Left ventricle myocardium inferior (tissue), 1 donor: ENCODE data around the gene PROSER3. TPM values are rescaled to one million over a fixed set of nuclear protein-coding genes. Genes with fewer than 3 reads are reported as not detected.

Source experiments
- DNase-seq: peaks from one replicate; pipeline ENCODE4 v3.0.0-alpha.2; 2020
- H3K27ac ChIP-seq: fragments of 200-600 bp; replicated peaks from 2 replicates; pipeline ENCODE4 v1.8.0; 2021
- H3K27me3 ChIP-seq: fragments of 200-600 bp; 2 replicates; pipeline ENCODE4 v1.8.0; 2021; ENCODE audit warnings: low read depth
- H3K36me3 ChIP-seq: fragments of 200-600 bp; 2 replicates; pipeline ENCODE4 v1.8.0; 2021
- H3K4me1 ChIP-seq: fragments of 200-600 bp; 2 replicates; pipeline ENCODE4 v1.8.0; 2021
- H3K4me3 ChIP-seq: fragments of 200-600 bp; 2 replicates; pipeline ENCODE4 v1.8.0; 2021; ENCODE audit warnings: mild to moderate bottlenecking, moderate library complexity
- H3K9me3 ChIP-seq: fragments of 200-600 bp; replicated peaks from 2 replicates; pipeline ENCODE4 v1.8.0; 2021
- intact Hi-C: fragments of 100-400 bp; cut with micrococcal nuclease; formaldehyde crosslinking; loops from one replicate; pipeline ENCODE4 v1.11.0; 2022
- total RNA-seq: library from RNA; stranded (reverse); fragmentation: NEBNext Ultra II Directional; extraction: Animal tissue kit (Norgen Biotek cat#: 25700); gene quantifications from one replicate; pipeline ENCODE4 v1.2.1, GENCODE V29; 2021
- TF ChIP-seq, protein P1 (sequence below): fragments of 200-600 bp; IDR thresholded peaks from 2 replicates; pipeline ENCODE4 v1.8.0; 2021; ENCODE audit warnings: antibody characterized with exemption, mild to moderate bottlenecking, borderline replicate concordance
- donor health status: DM: no; HTN: yes; CAD: no; lungs with severe emphysema.

PROSER3 gene
- total RNA-seq, 1 donor from 2014 or later = 4.8 TPM

DNA sequence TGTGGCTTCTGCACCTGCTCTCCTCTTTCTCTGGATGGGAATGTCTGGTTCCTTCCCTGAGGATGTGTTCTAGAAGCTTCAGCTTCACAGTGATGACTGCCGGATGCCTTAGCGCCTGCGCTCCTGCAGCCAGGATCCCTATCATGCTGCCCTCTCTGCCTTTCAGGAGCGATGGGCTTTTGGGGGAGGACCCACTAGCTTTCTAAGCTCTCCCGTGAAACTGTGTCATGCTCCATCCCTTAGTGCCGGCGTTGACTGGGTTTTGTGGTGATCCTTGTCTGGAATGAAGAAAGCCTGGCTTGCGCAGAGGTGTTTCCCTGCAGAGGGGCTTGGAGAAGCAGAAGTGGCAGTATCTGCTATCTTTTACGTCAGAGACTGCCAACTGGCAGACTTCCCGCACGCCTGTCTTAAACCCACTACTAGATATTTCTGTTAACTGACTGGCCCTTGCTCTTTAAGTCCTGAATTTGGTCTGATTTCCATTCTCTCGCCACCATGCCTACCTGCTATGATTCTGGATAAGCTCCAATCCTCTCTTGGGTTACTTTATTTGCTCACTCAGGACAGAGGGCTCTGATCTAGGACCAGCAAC, 44.0 kb upstream of the PROSER3 start:
- Histone ChIP-seq H3K27me3 (no peaks in the 10 kb centered on the region), H3K9me3 (no peaks in the 10 kb centered on the region), H3K4me3 (no peak overlapping the region), H3K36me3 (no peaks in the 10 kb centered on the region), H3K4me1 (peaks cover 30% of the 10 kb centered on the region), H3K27ac (no peak overlapping the region)
- intact Hi-C loops = no loop called here
- TF ChIP-seq, protein P1, sequence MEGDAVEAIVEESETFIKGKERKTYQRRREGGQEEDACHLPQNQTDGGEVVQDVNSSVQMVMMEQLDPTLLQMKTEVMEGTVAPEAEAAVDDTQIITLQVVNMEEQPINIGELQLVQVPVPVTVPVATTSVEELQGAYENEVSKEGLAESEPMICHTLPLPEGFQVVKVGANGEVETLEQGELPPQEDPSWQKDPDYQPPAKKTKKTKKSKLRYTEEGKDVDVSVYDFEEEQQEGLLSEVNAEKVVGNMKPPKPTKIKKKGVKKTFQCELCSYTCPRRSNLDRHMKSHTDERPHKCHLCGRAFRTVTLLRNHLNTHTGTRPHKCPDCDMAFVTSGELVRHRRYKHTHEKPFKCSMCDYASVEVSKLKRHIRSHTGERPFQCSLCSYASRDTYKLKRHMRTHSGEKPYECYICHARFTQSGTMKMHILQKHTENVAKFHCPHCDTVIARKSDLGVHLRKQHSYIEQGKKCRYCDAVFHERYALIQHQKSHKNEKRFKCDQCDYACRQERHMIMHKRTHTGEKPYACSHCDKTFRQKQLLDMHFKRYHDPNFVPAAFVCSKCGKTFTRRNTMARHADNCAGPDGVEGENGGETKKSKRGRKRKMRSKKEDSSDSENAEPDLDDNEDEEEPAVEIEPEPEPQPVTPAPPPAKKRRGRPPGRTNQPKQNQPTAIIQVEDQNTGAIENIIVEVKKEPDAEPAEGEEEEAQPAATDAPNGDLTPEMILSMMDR = no peak
- no peak for DNase-seq

DNA sequence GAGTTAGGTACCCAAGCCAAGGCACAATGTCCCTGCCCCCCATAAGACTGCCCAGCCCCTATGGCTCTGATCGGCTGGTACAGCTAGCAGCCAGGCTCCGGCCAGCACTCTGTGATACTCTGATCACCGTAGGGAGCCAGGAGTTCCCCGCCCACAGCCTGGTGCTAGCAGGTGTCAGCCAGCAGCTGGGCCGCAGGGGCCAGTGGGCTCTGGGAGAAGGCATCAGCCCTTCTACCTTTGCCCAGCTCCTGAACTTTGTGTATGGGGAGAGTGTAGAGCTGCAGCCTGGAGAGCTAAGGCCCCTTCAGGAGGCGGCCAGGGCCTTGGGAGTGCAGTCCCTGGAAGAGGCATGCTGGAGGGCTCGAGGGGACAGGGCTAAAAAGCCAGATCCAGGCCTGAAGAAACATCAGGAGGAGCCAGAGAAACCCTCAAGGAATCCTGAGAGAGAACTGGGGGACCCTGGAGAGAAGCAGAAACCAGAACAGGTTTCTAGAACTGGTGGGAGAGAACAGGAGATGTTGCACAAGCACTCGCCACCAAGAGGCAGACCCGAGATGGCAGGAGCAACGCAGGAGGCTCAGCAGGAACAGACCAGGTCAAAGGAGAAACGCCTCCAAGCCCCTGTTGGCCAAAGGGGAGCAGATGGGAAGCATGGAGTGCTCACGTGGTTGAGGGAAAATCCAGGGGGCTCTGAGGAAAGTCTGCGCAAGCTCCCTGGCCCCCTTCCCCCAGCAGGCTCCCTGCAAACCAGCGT, 43.2 kb upstream of the PROSER3 start:
- intact Hi-C loops = no loop called here
- peaks cover 38% of the 10 kb centered on the region for H3K4me1 ChIP-seq
- no peak overlapping the region for H3K27ac ChIP-seq
- no peak overlapping the region for H3K4me3 ChIP-seq
- DNase-seq = no peak
- H3K27me3 ChIP-seq = no peaks in the 10 kb centered on the region
- H3K9me3 ChIP-seq = no peaks in the 10 kb centered on the region
- H3K36me3 ChIP-seq = peaks cover 1% of the 10 kb centered on the region
- TF ChIP-seq, protein P1 = no peak

DNA sequence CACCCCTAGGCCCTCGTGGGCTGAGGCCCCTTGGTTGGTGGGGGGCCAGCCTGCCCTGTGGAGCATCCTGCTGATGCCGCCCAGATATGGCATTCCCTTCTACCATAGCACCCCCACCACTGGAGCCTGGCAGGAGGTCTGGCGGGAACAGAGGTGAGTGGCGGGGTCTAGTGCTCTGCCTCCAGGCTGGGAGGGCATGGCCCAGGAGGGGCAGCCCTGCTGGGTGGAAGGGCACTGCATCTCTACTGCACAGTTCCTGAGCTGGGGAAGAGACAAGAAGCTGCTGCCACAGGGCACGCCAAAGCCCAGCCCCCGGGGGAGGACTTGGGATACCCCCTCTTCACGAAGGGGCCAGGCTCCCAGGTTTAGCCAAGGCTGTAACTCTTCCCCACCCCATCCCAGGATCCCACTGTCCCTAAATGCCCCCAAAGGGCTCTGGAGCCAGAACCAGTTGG, 42.6 kb upstream of the PROSER3 start:
- no peak for DNase-seq
- Histone ChIP-seq H3K27me3 (no peaks in the 10 kb centered on the region), H3K4me1 (peaks cover 43% of the 10 kb centered on the region), H3K9me3 (no peaks in the 10 kb centered on the region), H3K4me3 (peak overlapping the region; percentile 96), H3K27ac (peak overlapping the region; percentile 95), H3K36me3 (peaks cover 7% of the 10 kb centered on the region)
- intact Hi-C loops = no loop called here
- TF ChIP-seq, protein P1 = no peak

DNA sequence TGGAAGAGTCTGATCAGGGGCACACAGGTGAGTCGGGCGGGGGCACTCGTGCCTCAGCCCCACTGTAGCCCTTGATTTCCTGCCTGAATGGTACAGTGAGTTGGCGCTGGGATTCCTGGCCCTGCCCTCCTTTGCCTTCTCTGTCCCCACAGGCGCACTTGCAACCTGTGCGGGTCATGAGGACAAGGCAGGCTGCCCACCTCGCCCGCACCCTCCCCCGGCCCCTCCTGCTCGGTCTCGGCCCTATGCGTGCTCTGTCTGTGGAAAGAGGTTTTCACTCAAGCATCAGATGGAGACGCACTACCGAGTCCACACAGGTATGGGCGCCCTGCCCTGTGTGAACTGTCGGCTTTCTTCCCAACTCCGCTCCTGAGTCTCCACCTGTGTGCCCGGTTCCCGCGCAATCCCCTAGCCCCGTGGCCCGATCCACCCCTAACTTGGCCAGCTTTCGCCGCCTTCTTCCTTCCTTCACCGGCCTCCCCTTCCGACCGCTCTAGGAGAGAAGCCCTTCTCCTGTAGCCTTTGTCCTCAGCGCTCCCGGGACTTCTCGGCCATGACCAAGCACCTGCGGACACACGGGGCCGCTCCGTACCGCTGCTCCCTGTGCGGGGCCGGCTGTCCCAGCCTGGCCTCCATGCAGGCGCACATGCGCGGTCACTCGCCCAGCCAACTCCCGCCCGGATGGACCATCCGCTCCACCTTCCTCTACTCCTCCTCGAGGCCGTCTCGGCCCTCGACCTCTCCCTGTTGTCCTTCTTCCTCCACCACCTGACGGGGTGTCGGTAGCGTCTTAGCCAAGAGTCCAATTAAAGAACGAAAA, 41.8 kb upstream of the PROSER3 start:
- H3K4me1 ChIP-seq = peaks cover 43% of the 10 kb centered on the region
- H3K27ac ChIP-seq = peak overlapping the region; percentile 95
- H3K36me3 ChIP-seq = peaks cover 14% of the 10 kb centered on the region
- peak; percentile 70 for DNase-seq
- no peaks in the 10 kb centered on the region for H3K27me3 ChIP-seq
- TF ChIP-seq, protein P1 = no peak
- intact Hi-C loops = loop anchor here (2.0 kb wide), 1 partner anchor 19 kb away; no protein-coding TSS in a partner anchor
- H3K9me3 ChIP-seq = no peaks in the 10 kb centered on the region
- peak overlapping the region; percentile 96 for H3K4me3 ChIP-seq
